RWPE1 (cell line): ENCODE measurements around the gene TMEM200C.
A peak's percentile ranks its signal among the peaks of the same experiment; 100 is the strongest.

Experiments used
- CTCF ChIA-PET: fragments of 350-600 bp; sonication (Branson Sonifier 250); formaldehyde crosslinking; extraction: SDS; loops from one replicate; lab custom pipeline; 2021; lab: Yijun Ruan, JAX
- POLR2A ChIA-PET: fragments of 400-600 bp; formaldehyde crosslinking; extraction: SDS; loops from one replicate; lab custom pipeline; 2020; ENCODE audit warnings: antibody characterized with exemption; ENCODE audit not compliant: low non-redundant PET; lab: Yijun Ruan, JAX
- DNase-seq: peaks from one replicate; pipeline ENCODE4 v3.0.0; 2012; ENCODE audit warnings: low spot score
- H3K27ac ChIP-seq: fragments of 450-650 bp; 2 replicates; pipeline ENCODE4 v1.5.1; 2017
- CTCF ChIP-seq: fragments of 450-650 bp; conservative IDR thresholded peaks from 2 replicates; pipeline ENCODE4 v1.5.1; 2017; ENCODE audit warnings: low read depth, mild to moderate bottlenecking

Gene TMEM200C

DNA sequence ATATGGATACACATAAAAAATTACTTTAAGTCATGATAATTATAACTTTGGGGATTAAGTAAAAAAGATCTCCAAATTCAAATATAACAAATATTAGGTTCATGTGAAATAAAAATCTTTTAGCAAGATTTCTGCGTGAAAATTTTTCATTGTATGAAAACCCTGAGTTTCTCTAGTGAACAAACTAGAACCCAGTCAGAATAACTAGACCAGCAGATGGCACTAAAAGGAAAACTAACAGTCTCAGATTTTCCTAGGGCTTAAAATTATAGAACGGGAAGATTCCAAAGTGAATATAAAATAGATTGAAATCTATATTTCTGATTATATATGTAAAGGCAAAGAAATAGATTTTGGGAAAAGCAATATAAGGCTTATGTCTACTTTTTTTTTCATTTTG lies 43.3 kb downstream of the TMEM200C start:
- no peak for DNase-seq
- H3K27ac ChIP-seq, result no peak overlapping the region
- 0 out of 2 replicates have a peak, but pooled peaks have one; percentile 17 for TF ChIP-seq CTCF
- ChIA-PET CTCF (no interaction called here), POLR2A (no interaction called here)

DNA sequence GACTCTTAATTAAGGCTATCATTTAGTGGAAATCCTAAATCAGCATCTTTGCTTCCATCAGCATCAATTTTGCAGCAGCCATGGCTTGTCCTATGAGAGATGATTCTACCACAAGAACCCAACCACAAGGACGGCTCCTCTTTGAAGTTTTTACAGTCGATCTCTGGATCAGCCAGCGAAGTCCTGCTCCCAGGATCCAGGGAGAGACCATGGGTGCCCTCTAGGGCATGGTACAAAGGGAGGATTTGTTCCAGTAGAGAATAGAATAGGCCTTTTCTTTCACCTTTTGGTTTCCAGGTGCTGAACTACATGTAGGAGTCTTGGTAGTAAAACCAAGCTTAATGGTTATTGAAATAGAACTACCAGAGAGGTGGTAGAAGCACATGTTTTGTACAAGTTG lies 52.7 kb downstream of the TMEM200C start:
- TF ChIP-seq CTCF, result no peak
- CTCF ChIA-PET, result no interaction called here
- POLR2A ChIA-PET, result no interaction called here
- H3K27ac ChIP-seq, result no peak overlapping the region
- no peak for DNase-seq

DNA sequence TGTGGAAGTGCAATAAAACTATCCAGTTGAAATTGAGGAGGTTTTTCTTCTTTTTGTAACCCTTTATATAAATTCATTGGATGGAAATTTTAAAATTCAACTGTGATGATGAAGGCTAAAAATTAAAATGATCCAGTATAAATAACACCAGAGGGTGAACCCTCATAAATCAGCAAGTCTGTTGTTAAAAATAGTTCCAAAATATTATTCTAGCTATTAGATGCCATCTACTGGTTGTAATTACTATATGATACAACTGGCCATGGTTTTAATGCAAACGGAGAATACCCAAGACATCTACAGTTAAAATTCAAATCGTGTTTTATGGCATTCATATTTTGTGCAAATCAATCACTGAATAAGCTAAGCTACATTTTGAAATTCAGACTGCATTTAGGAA lies 53.8 kb downstream of the TMEM200C start:
- ChIA-PET CTCF (no interaction called here), POLR2A (no interaction called here)
- no peak overlapping the region for H3K27ac ChIP-seq
- DNase-seq, result no peak
- TF ChIP-seq CTCF, result no peak

DNA sequence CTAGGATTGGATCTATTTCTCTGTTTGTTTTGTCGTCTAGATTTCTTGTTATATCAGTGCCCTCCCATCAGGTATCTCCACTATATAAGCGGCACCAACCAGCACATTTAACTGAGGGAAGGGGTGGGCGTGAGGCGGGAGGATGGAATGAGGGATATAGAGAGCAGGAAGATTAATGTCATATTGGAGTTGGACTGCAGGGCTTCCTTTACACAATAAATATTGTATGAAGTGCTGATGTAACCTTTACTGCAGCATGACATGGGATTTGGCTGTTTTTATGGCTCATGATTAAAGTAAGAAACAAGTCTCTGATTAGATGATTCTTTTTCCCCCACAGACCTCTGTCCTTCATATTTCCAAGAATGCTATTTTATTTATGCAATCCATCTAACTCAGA lies 54.8 kb downstream of the TMEM200C start:
- no peak for DNase-seq
- no peak for TF ChIP-seq CTCF
- ChIA-PET POLR2A (no interaction called here), CTCF (no interaction called here)
- no peak overlapping the region for H3K27ac ChIP-seq

- no peak for DNase-seq
- TF ChIP-seq CTCF, result no peak
- POLR2A ChIA-PET, result no interaction called here
- CTCF ChIA-PET, result no interaction called here
- H3K27ac ChIP-seq, result no peak overlapping the region
Measured at GRCh38 chr18:5840025-5840424, 55.3 kb downstream of the TMEM200C start.

GRCh38 chr18:5839102-5839501 lies 56.2 kb downstream of the TMEM200C start:
- no peak overlapping the region for H3K27ac ChIP-seq
- no peak for TF ChIP-seq CTCF
- DNase-seq, result no peak
- ChIA-PET CTCF (no interaction called here), POLR2A (no interaction called here)
